H1 (cell line): ENCODE results near the gene HMCN2. TPM values are rescaled to one million over a fixed set of nuclear protein-coding genes. Genes with fewer than 3 reads are reported as not detected.

Source experiments
- CTCF ChIA-PET: fragments of 300-600 bp; sonication (Branson Sonifier 250); formaldehyde crosslinking; loops from one replicate; lab custom pipeline; 2021; ENCODE audit not compliant: partially characterized antibody; lab: Charles Lee
- POLR2A ChIA-PET: fragments of 300-600 bp; sonication (Branson Sonifier 250); formaldehyde crosslinking; loops from one replicate; lab custom pipeline; 2021; ENCODE audit warnings: inconsistent platforms; ENCODE audit not compliant: partially characterized antibody; lab: Charles Lee
- DNase-seq, 2 experiments: peaks; one replicate each; pipeline versions ENCODE4 v3.0.0 to v3.0.0-alpha.2; 2010 to 2022; ENCODE audit warnings: low spot score in 2 of 2, low read depth in 1 of 2, mixed read lengths in 1 of 2
- FAIRE-seq: peaks from 2 replicates; lab custom pipeline; 2011; peaks lifted over from hg19 to GRCh38; lab: Jason Lieb, UNC
- H2AFZ ChIP-seq: 2 replicates; pipeline ENCODE4 v1.8.1; 2012; ENCODE audit warnings: low read length, inconsistent platforms
- H2AK5ac ChIP-seq: 2 replicates; pipeline ENCODE4 v1.6.1; 2013; ENCODE audit warnings: low read depth, low read length
- H2BK120ac ChIP-seq: replicated peaks from 2 replicates; pipeline ENCODE3; 2013; ENCODE audit warnings: low read depth, low read length, inconsistent platforms
- H2BK12ac ChIP-seq: 2 replicates; pipeline ENCODE4 v1.6.1; 2013; ENCODE audit warnings: low read depth, low read length
- H2BK15ac ChIP-seq: 2 replicates; pipeline ENCODE4 v1.6.1; 2013; ENCODE audit warnings: low read length
- H2BK20ac ChIP-seq: 2 replicates; pipeline ENCODE4 v1.6.1; 2013; ENCODE audit warnings: low read length
- H2BK5ac ChIP-seq: 2 replicates; pipeline ENCODE4 v1.6.1; 2013; ENCODE audit warnings: low read depth, low read length
- H3K14ac ChIP-seq: 2 replicates; pipeline ENCODE4 v1.6.1; 2013; ENCODE audit warnings: inconsistent platforms; ENCODE audit not compliant: insufficient read length
- H3K18ac ChIP-seq: 2 replicates; pipeline ENCODE4 v1.6.1; 2013; ENCODE audit warnings: low read length; ENCODE audit errors: extremely low read depth
- H3K23ac ChIP-seq: 2 replicates; pipeline ENCODE4 v1.6.1; 2013; ENCODE audit warnings: inconsistent platforms; ENCODE audit not compliant: insufficient read length
- H3K23me2 ChIP-seq: 2 replicates; pipeline ENCODE4 v1.6.1; 2013; ENCODE audit warnings: low read depth, low read length
- H3K27ac ChIP-seq: 2 replicates; pipeline ENCODE4 v1.6.1; 2011; ENCODE audit warnings: low read depth, low read length, inconsistent platforms
- H3K27me3 ChIP-seq, 4 experiments: replicated peaks in 1 of 4; 1 replicate in 1 of 4; 2 replicates in 3 of 4; pipeline versions ENCODE4 v1.6.1 to v1.8.1; 2011 to 2013; ENCODE audit warnings: low read length in 3 of 4, mild to moderate bottlenecking in 3 of 4, inconsistent platforms in 2 of 4, mixed read lengths in 2 of 4, moderate library complexity in 1 of 4; ENCODE audit not compliant: control insufficient read depth in 3 of 4, insufficient read depth in 3 of 4; ENCODE audit errors: extremely low read depth in 1 of 4
- H3K36me3 ChIP-seq, 4 experiments: 2 replicates each; pipeline versions ENCODE4 v1.6.1 to v1.8.1; 2011 to 2013; ENCODE audit warnings: mild to moderate bottlenecking in 4 of 4, low read length in 3 of 4, moderate library complexity in 2 of 4, control low read depth in 1 of 4, inconsistent platforms in 1 of 4; ENCODE audit not compliant: insufficient read depth in 4 of 4, control insufficient read depth in 2 of 4
- H3K4ac ChIP-seq: replicated peaks from 2 replicates; pipeline ENCODE3; 2013; ENCODE audit warnings: low read length, low read depth, mixed read lengths, inconsistent platforms; ENCODE audit not compliant: insufficient read length
- H3K4me1 ChIP-seq, 4 experiments: replicated peaks in 1 of 4; 1 replicate in 1 of 4; 2 replicates in 3 of 4; pipeline versions ENCODE4 v1.6.1 to v1.8.1; 2011 to 2013; ENCODE audit warnings: low read length in 3 of 4, inconsistent platforms in 2 of 4, mixed read lengths in 1 of 4; ENCODE audit not compliant: insufficient read depth in 4 of 4, control insufficient read depth in 3 of 4
- H3K4me2 ChIP-seq, 2 experiments: 2 replicates each; pipeline versions ENCODE4 v1.6.1 to v1.8.1; 2011 to 2013; ENCODE audit warnings: low read depth in 2 of 2, low read length in 2 of 2, control low read depth in 1 of 2, inconsistent platforms in 1 of 2, mild to moderate bottlenecking in 1 of 2; ENCODE audit not compliant: insufficient read depth in 1 of 2
- H3K4me3 ChIP-seq, 4 experiments: fragments of 200-600, 300-600 bp in 1 of 4; sonication (generic), shearing (Covaris generic), sonication (Bioruptor Twin) in 1 of 4; 2 replicates each; pipeline versions ENCODE4 v1.5.1 to v1.8.1; 2011 to 2016; ENCODE audit warnings: low read length in 4 of 4, low read depth in 3 of 4, control low read depth in 2 of 4, inconsistent platforms in 2 of 4, mild to moderate bottlenecking in 2 of 4, mixed read lengths in 1 of 4, moderate library complexity in 1 of 4; ENCODE audit not compliant: insufficient read depth in 2 of 4; ENCODE audit errors: extremely low read depth in 1 of 4
- H3K56ac ChIP-seq: replicated peaks from 2 replicates; pipeline ENCODE3; 2013; ENCODE audit warnings: low read depth, mild to moderate bottlenecking, mixed read lengths, low read length, inconsistent platforms; ENCODE audit not compliant: insufficient read length
- H3K79me1 ChIP-seq: 2 replicates; pipeline ENCODE4 v1.6.1; 2013; ENCODE audit warnings: low read depth, low read length, control low read depth
- H3K79me2 ChIP-seq, 2 experiments: 2 replicates each; pipeline versions ENCODE4 v1.6.1 to v1.8.1; 2012 to 2013; ENCODE audit warnings: low read length in 2 of 2, mild to moderate bottlenecking in 2 of 2, inconsistent platforms in 1 of 2; ENCODE audit not compliant: insufficient read depth in 2 of 2, control insufficient read depth in 1 of 2
- H3K9ac ChIP-seq, 4 experiments: replicated peaks in 1 of 4; 1 replicate in 1 of 4; 2 replicates in 3 of 4; pipeline versions ENCODE4 v1.6.1 to v1.8.1; 2011 to 2013; ENCODE audit warnings: low read depth in 3 of 4, low read length in 3 of 4, control low read depth in 2 of 4, mild to moderate bottlenecking in 2 of 4, moderate library complexity in 2 of 4, inconsistent platforms in 1 of 4; ENCODE audit errors: extremely low read depth in 1 of 4
- H3K9me3 ChIP-seq, 2 experiments: 2 replicates each; pipeline versions ENCODE4 v1.6.1 to v1.8.1; 2012 to 2013; ENCODE audit warnings: mild to moderate bottlenecking in 2 of 2, moderate library complexity in 2 of 2, control low read depth in 1 of 2, inconsistent platforms in 1 of 2, low read depth in 1 of 2, low read length in 1 of 2, mixed read lengths in 1 of 2; ENCODE audit not compliant: insufficient read depth in 2 of 2
- H4K20me1 ChIP-seq, 2 experiments: replicated peaks in 1 of 2; 2 replicates each; pipeline versions ENCODE3 to v1.8.1; 2011 to 2013; ENCODE audit warnings: inconsistent platforms in 2 of 2, low read length in 2 of 2, mild to moderate bottlenecking in 1 of 2; ENCODE audit not compliant: insufficient read depth in 2 of 2, control insufficient read depth in 1 of 2
- H4K5ac ChIP-seq: 2 replicates; pipeline ENCODE4 v1.6.1; 2013; ENCODE audit warnings: low read length, low read depth, mixed read lengths, inconsistent platforms; ENCODE audit not compliant: insufficient read length
- H4K8ac ChIP-seq: 2 replicates; pipeline ENCODE4 v1.8.0; 2013; ENCODE audit warnings: mild to moderate bottlenecking, moderate library complexity, low read length, inconsistent platforms; ENCODE audit not compliant: insufficient read depth; ENCODE audit errors: extremely low read depth
- H4K91ac ChIP-seq: replicated peaks from 2 replicates; pipeline ENCODE3; 2013; ENCODE audit warnings: low read length, mixed read lengths, inconsistent platforms; ENCODE audit not compliant: insufficient read length
- ATF2 ChIP-seq: IDR thresholded peaks from 2 replicates; pipeline ENCODE4 v1.6.1; 2012; ENCODE audit warnings: low read length, inconsistent platforms
- GABPA ChIP-seq: IDR thresholded peaks from 2 replicates; pipeline ENCODE4 v1.6.1; 2011; ENCODE audit warnings: mild to moderate bottlenecking, low read length, moderate library complexity, borderline replicate concordance; ENCODE audit not compliant: insufficient read depth
- RAD21 ChIP-seq, 2 experiments: IDR thresholded peaks in 1 of 2; conservative IDR thresholded peaks in 1 of 2; 2 replicates each; pipeline ENCODE4 v1.6.1; 2011; ENCODE audit warnings: low read depth in 2 of 2, low read length in 2 of 2, improper control_type of control experiment in 1 of 2, inconsistent platforms in 1 of 2, mild to moderate bottlenecking in 1 of 2, moderate library complexity in 1 of 2
- RNF2 ChIP-seq: fragments of 200-900, 300-1000 bp; sonication (generic); IDR thresholded peaks from 2 replicates; pipeline ENCODE4 v1.7.1; 2016; ENCODE audit warnings: borderline replicate concordance, low read depth, mild to moderate bottlenecking, antibody characterized with exemption, low read length; ENCODE audit not compliant: poor library complexity, severe bottlenecking; ENCODE audit errors: missing control alignments
- RXRA ChIP-seq: IDR thresholded peaks from 2 replicates; pipeline ENCODE4 v1.6.1; 2011; ENCODE audit warnings: low read depth, mild to moderate bottlenecking, low read length, moderate library complexity; ENCODE audit not compliant: insufficient read depth
- SIX5 ChIP-seq: IDR thresholded peaks from 2 replicates; pipeline ENCODE4 v1.6.1; 2011; ENCODE audit warnings: mild to moderate bottlenecking, low read depth, low read length
- TEAD4 ChIP-seq: IDR thresholded peaks from 2 replicates; pipeline ENCODE4 v1.6.1; 2012; ENCODE audit warnings: low read depth, low read length, inconsistent platforms, mixed read lengths
- WGBS, 2 experiments: shearing (Covaris generic) in 1 of 2; methylation state at CpG; one replicate each; pipeline versions ENCODE4 v1.1.6 to v1.1.7; 2013 to 2015; ENCODE audit warnings: low lambda C conversion rate in 2 of 2, mixed read lengths in 2 of 2, inconsistent platforms in 1 of 2, low coverage in 1 of 2, missing lambda C conversion rate in 1 of 2; ENCODE audit not compliant: insufficient replicate concordance in 2 of 2, insufficient coverage in 1 of 2, insufficient read length in 1 of 2; ENCODE audit errors: extremely low coverage in 1 of 2, missing lambda C conversion rate in 1 of 2; 5-methylcytosine and 5-hydroxymethylcytosine counted together
- polyA plus RNA-seq, 7 experiments: library from polyadenylated mRNA; depleted of rRNA in 3 of 7; stranded (reverse) in 5 of 7; unstranded in 2 of 7; fragments of >200 nt in 5 of 7; fragments of 200-250 nt in 2 of 7; gene quantifications; 1 replicate in 5 of 7; 2 replicates in 1 of 7; 4 replicates in 1 of 7; pipeline versions ENCODE4 v1.2.1 to v1.2.3, GENCODE V29; 2011 to 2013; ENCODE audit warnings: missing spikeins in 2 of 7, mixed read lengths in 2 of 7
- total RNA-seq: library from RNA; stranded (reverse); fragmentation: NEBNext Ultra II Directional; extraction: Animal tissue kit (Norgen Biotek cat#: 25700); gene quantifications from 2 replicates; pipeline ENCODE4 v1.2.1, GENCODE V29; 2021

The HMCN2 gene
- total and polyA plus RNA-seq, 2 of the 8 experiments (the other 6 are each of a cell fraction or from before 2014, with no cell fraction given), result 5.0 to 9.1 TPM

DNA sequence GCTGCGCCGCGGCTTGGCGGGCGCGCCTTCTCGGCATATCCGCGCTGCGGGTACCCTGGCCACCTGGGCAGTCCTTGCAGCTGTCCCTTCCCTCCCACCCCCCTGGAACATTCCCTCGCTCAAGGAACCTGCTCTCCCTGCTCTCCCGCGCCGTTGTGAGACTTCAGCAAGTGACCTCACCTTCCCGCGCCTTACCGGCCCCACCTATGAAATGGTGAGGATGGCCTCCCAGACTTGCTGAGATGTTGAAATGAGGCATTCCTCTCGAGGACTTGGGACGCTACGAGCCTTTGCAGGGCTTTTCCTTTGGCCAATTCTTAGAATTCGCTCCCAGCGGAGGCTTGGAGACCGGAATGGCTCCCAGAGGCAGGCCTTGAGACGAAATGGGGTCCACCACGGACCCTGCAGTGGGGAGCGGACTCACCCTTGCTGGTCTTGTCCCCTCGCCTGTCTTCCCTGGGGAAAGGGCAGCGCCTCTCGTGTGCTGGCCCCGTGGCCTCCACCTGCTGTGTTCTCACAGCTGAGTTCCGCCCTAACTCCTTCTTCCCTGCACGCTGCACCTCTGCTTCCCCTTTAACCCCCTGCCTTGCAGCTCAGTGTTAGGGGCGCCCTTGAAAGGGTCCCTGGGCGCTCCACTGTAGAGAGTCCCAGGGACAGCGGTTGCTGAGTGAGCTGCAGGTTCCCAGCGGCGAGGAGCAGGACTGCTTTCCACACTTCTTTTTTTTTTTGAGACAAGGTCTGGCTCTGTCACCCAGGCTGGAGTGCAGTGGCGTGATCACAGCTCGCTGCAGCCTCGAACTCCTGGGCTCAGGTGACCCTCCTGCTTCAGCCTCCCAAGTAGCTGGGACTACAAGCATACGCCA is 907 bp downstream of the HMCN2 start:
- no peak overlapping the region for H2BK5ac ChIP-seq
- H3K4me2 ChIP-seq, result peak overlapping the region; percentile 78 to 82
- H3K56ac ChIP-seq, result no peak overlapping the region
- H2BK12ac ChIP-seq, result peak overlapping the region; percentile 89; the same call in 1 of the 2 replicates
- H3K23ac ChIP-seq, result no peak overlapping the region
- H2BK120ac ChIP-seq, result no peak overlapping the region
- no peaks in the 10 kb centered on the region for H3K9me3 ChIP-seq
- no peak for FAIRE-seq
- ChIA-PET POLR2A (interaction anchor here (0.9 kb wide), 1 partner anchor 9 kb away, joined by 3 read pairs; no protein-coding TSS in a partner anchor), CTCF (interaction anchor here (0.7 to 2.5 kb wide), 5 partner anchors 24 to 794 kb away, joined by 3 to 16 read pairs (median 3); no protein-coding TSS in a partner anchor)
- H3K4me3 ChIP-seq, result peak overlapping the region; percentile 38 to 68 (median 60)
- H3K18ac ChIP-seq, result peak overlapping the region; percentile 88
- peaks cover 0 to 20% (median 14%) of the 10 kb centered on the region in 4 experiments; a peak in 6 of 7 replicates for H3K27me3 ChIP-seq
- peak overlapping the region; percentile 45 for H3K4ac ChIP-seq
- H2BK15ac ChIP-seq, result peak overlapping the region; percentile 95; the same call in 1 of the 2 replicates
- no peak overlapping the region for H3K27ac ChIP-seq
- H4K20me1 ChIP-seq, result no peaks in the 10 kb centered on the region
- peaks cover 10 to 24% (median 15%) of the 10 kb centered on the region in 4 experiments for H3K4me1 ChIP-seq
- no peak overlapping the region for H2AK5ac ChIP-seq
- H4K5ac ChIP-seq, result peak overlapping the region; percentile 32
- peak overlapping the region; percentile 49 for H4K91ac ChIP-seq
- peak in 1 of 2 experiments; percentile 78 for DNase-seq
- H3K36me3 ChIP-seq, result no peaks in the 10 kb centered on the region
- peaks cover 11% of the 10 kb centered on the region; the same call in 1 of the 2 replicates for H3K23me2 ChIP-seq
- peak overlapping the region in 2 of 4 experiments; percentile 45 to 50; a peak in 5 of 7 replicates for H3K9ac ChIP-seq
- 41% methylated on average over 37 of the region's 41 CpGs; no CpG with 5 or more reads in 1 of the 2 experiments for WGBS, 2 experiments
- H4K8ac ChIP-seq, result peak overlapping the region; percentile 86
- peak overlapping the region; percentile 95; the same call in 1 of the 2 replicates for H2BK20ac ChIP-seq
- no peak overlapping the region for H3K14ac ChIP-seq
- no peaks in the 10 kb centered on the region; the same call in 1 of the 2 replicates for H3K79me1 ChIP-seq
- peaks cover 0 to 12% of the 10 kb centered on the region in 2 experiments; a peak in 2 of 4 replicates for H3K79me2 ChIP-seq
- H2AFZ ChIP-seq, result no peak overlapping the region
- TF ChIP-seq GABPA, result no peak
- TF ChIP-seq SIX5, result no peak
- no peak for TF ChIP-seq RXRA
- TF ChIP-seq TEAD4, result no peak
- peak; percentile 9 for TF ChIP-seq RNF2
- TF ChIP-seq RAD21 (IDR thresholded peaks at IDR 0.05 in 1 of 2, conservative IDR thresholded peaks at IDR 0.05 in 1 of 2; ENCODE audit: low read depth in 2 of 2, low read length in 2 of 2), result no peak
- TF ChIP-seq ATF2, result no peak
